Measurements from ENCODE around the gene CTSZ.

The CTSZ gene

GRCh38 chr20:59030911-59031563, 24.0 kb upstream of the CTSZ start:
- no peak for DNase-seq

- DNase-seq, result no peak
Measured at GRCh38 chr20:59028812-59029211, 21.8 kb upstream of the CTSZ start.

GRCh38 chr20:59027741-59028320, 20.8 kb upstream of the CTSZ start:
- no peak for DNase-seq

GRCh38 chr20:59026904-59027740, 20.1 kb upstream of the CTSZ start:
- no peak for DNase-seq

- DNase-seq, result no peak
Measured at GRCh38 chr20:59025511-59025910, 18.5 kb upstream of the CTSZ start.

GRCh38 chr20:59025086-59025485, 18.0 kb upstream of the CTSZ start:
- no peak for DNase-seq

- DNase-seq, result no peak
Measured at GRCh38 chr20:59024111-59024530, 17.1 kb upstream of the CTSZ start.

- no peak for DNase-seq
Measured at GRCh38 chr20:59023616-59024015, 16.6 kb upstream of the CTSZ start.

- DNase-seq, result no peak
Measured at GRCh38 chr20:59022754-59023153, 15.7 kb upstream of the CTSZ start.

- DNase-seq, result no peak
Measured at GRCh38 chr20:59020938-59021551, 14.0 kb upstream of the CTSZ start.

GRCh38 chr20:59019217-59019616, 12.2 kb upstream of the CTSZ start, which contains the start of gene TUBB1:
Gene TUBB1 (plus strand): TSS chr20:59019429. CDS start chr20:59019523, 94 bp downstream.
- DNase-seq, result no peak

- DNase-seq, result no peak
Measured at GRCh38 chr20:59018817-59019216, 11.8 kb upstream of the CTSZ start.

GRCh38 chr20:59017493-59018231, 10.6 kb upstream of the CTSZ start:
- DNase-seq, result no peak

GRCh38 chr20:59016795-59017492, 9.9 kb upstream of the CTSZ start:
- DNase-seq, result peak in 1 of 2 experiments; percentile 40

- DNase-seq, result no peak
Measured at GRCh38 chr20:59015812-59016711, 9.0 kb upstream of the CTSZ start.

GRCh38 chr20:59015411-59015810, 8.4 kb upstream of the CTSZ start:
- DNase-seq, result no peak

- no peak for DNase-seq
Measured at GRCh38 chr20:59014680-59015389, 7.8 kb upstream of the CTSZ start.

- no peak for DNase-seq
Measured at GRCh38 chr20:59013959-59014608, 7.0 kb upstream of the CTSZ start.

- DNase-seq, result no peak
Measured at GRCh38 chr20:59013031-59013951, 6.2 kb upstream of the CTSZ start.
